ENCODE measurements around the gene NAALADL2.

Gene NAALADL2

GRCh38 chr3:175198991-175199783, 340.1 kb downstream of the NAALADL2 start:
- no peak for DNase-seq (ENCODE audit: low read depth, low spot score)
- no peak overlapping the region for H3K27ac ChIP-seq (ENCODE audit: low read length)
- no peaks in the 10 kb centered on the region for H3K9me3 ChIP-seq (ENCODE audit: control insufficient read depth, insufficient read depth, low read length)
- no peaks in the 10 kb centered on the region for H3K27me3 ChIP-seq (ENCODE audit: control insufficient read depth, insufficient read depth, low read length)
- no peak overlapping the region for H3K4me3 ChIP-seq (ENCODE audit: low read length)
- peaks cover 3% of the 10 kb centered on the region; the same call in 1 of the 2 replicates for H3K4me1 ChIP-seq (ENCODE audit: control insufficient read depth, insufficient read depth, low read length)
- no peaks in the 10 kb centered on the region for H3K36me3 ChIP-seq (ENCODE audit: control insufficient read depth, insufficient read depth, low read length)
- no CpG with 5 or more reads among the region's 7 CpGs for WGBS (ENCODE audit: insufficient coverage, insufficient read length)

DNA sequence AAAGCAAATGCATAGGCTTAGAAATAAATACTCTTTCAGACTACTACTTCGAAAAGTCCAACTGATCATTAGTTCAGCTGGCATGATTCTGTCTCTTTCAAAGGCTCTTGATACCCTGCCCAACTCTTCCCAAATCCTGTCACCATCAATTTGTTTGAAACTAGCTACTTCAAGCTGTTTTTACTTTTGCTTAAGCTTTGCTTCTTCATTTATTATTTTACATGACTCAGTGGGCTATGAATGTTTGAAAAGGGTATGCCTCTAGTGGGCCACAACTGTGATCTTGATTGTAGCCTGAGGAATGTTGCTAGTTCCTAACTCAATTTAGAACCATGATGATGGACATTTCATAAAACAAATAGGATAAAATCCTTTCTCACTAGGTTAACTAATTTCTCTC, 340.8 kb downstream of the NAALADL2 start:
- no peak overlapping the region for H3K27ac ChIP-seq (ENCODE audit: low read length)
- H3K27me3 ChIP-seq (ENCODE audit: control insufficient read depth, insufficient read depth, low read length): no peaks in the 10 kb centered on the region
- H3K4me3 ChIP-seq (ENCODE audit: low read length): no peak overlapping the region
- peaks cover 3% of the 10 kb centered on the region; the same call in 1 of the 2 replicates for H3K4me1 ChIP-seq (ENCODE audit: control insufficient read depth, insufficient read depth, low read length)
- H3K36me3 ChIP-seq (ENCODE audit: control insufficient read depth, insufficient read depth, low read length): no peaks in the 10 kb centered on the region
- no CpG with 5 or more reads among the region's 1 CpG for WGBS (ENCODE audit: insufficient coverage, insufficient read length)
- DNase-seq (ENCODE audit: low read depth, low spot score): no peak
- no peaks in the 10 kb centered on the region for H3K9me3 ChIP-seq (ENCODE audit: control insufficient read depth, insufficient read depth, low read length)

- H3K4me3 ChIP-seq (ENCODE audit: low read length): no peak overlapping the region
- H3K27ac ChIP-seq (ENCODE audit: low read length): no peak overlapping the region
- H3K4me1 ChIP-seq (ENCODE audit: control insufficient read depth, insufficient read depth, low read length): peaks cover 3% of the 10 kb centered on the region; the same call in 1 of the 2 replicates
- no peaks in the 10 kb centered on the region for H3K27me3 ChIP-seq (ENCODE audit: control insufficient read depth, insufficient read depth, low read length)
- DNase-seq (ENCODE audit: low read depth, low spot score): no peak
- no peaks in the 10 kb centered on the region for H3K36me3 ChIP-seq (ENCODE audit: control insufficient read depth, insufficient read depth, low read length)
- no peaks in the 10 kb centered on the region for H3K9me3 ChIP-seq (ENCODE audit: control insufficient read depth, insufficient read depth, low read length)
- WGBS (ENCODE audit: insufficient coverage, insufficient read length): no CpG with 5 or more reads among the region's 2 CpGs
These were observed 341.4 kb downstream of the NAALADL2 start for GRCh38 chr3:175200391-175201095.

DNA sequence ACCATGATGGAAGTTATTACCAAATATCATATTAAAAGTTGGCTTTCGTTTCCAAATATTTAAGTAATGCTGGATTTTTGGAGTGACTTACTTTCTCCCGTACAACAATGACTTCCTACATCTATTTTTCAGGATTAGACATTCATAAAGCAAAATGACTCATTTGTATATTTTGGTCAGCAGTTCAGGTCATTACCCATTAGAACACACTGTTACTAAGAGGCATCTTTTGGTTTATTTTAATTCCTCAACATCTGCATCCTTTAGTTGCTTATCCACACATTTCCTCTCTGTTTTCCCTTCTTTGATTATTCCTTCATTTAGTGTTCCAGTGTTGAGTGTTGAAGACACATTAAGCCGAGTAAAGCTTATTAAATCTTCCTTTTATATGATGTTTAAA, 348.2 kb downstream of the NAALADL2 start:
- no peaks in the 10 kb centered on the region for H3K9me3 ChIP-seq (ENCODE audit: control insufficient read depth, insufficient read depth, low read length)
- no peak overlapping the region for H3K27ac ChIP-seq (ENCODE audit: low read length)
- no CpG with 5 or more reads among the region's 3 CpGs for WGBS (ENCODE audit: insufficient coverage, insufficient read length)
- H3K36me3 ChIP-seq (ENCODE audit: control insufficient read depth, insufficient read depth, low read length): no peaks in the 10 kb centered on the region
- DNase-seq (ENCODE audit: low read depth, low spot score): no peak
- no peaks in the 10 kb centered on the region for H3K27me3 ChIP-seq (ENCODE audit: control insufficient read depth, insufficient read depth, low read length)
- no peaks in the 10 kb centered on the region for H3K4me1 ChIP-seq (ENCODE audit: control insufficient read depth, insufficient read depth, low read length)
- H3K4me3 ChIP-seq (ENCODE audit: low read length): no peak overlapping the region

GRCh38 chr3:175208326-175208725, 349.2 kb downstream of the NAALADL2 start:
- no peak for DNase-seq (ENCODE audit: low read depth, low spot score)
- no peak overlapping the region for H3K27ac ChIP-seq (ENCODE audit: low read length)
- no peaks in the 10 kb centered on the region for H3K36me3 ChIP-seq (ENCODE audit: control insufficient read depth, insufficient read depth, low read length)
- H3K27me3 ChIP-seq (ENCODE audit: control insufficient read depth, insufficient read depth, low read length): no peaks in the 10 kb centered on the region
- H3K4me3 ChIP-seq (ENCODE audit: low read length): no peak overlapping the region
- WGBS (ENCODE audit: insufficient coverage, insufficient read length): no CpG with 5 or more reads among the region's 5 CpGs
- H3K9me3 ChIP-seq (ENCODE audit: control insufficient read depth, insufficient read depth, low read length): no peaks in the 10 kb centered on the region
- H3K4me1 ChIP-seq (ENCODE audit: control insufficient read depth, insufficient read depth, low read length): no peaks in the 10 kb centered on the region

DNA sequence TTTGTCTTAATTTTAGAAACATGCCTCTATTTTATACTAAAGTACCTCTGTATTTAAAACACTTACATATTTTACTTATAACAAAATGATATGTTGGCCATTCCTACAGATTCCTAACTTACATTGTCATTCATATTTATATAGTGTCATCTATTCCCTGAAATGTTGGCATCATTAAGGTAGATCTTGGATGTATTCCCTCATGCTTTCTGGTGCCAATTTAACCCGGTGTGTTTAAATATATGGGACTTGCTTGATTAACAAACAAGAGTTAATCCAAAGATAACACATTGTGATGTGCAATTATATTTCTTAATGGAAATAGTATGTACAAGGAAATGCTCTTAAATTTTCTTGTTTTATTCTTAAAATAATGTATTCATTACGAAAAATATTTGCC, 352.3 kb downstream of the NAALADL2 start:
- H3K27ac ChIP-seq (ENCODE audit: low read length): no peak overlapping the region
- H3K4me3 ChIP-seq (ENCODE audit: low read length): no peak overlapping the region
- no peak for DNase-seq (ENCODE audit: low read depth, low spot score)
- no peaks in the 10 kb centered on the region for H3K36me3 ChIP-seq (ENCODE audit: control insufficient read depth, insufficient read depth, low read length)
- no peaks in the 10 kb centered on the region for H3K4me1 ChIP-seq (ENCODE audit: control insufficient read depth, insufficient read depth, low read length)
- H3K27me3 ChIP-seq (ENCODE audit: control insufficient read depth, insufficient read depth, low read length): no peaks in the 10 kb centered on the region
- no peaks in the 10 kb centered on the region for H3K9me3 ChIP-seq (ENCODE audit: control insufficient read depth, insufficient read depth, low read length)
- WGBS (ENCODE audit: insufficient coverage, insufficient read length): no CpG with 5 or more reads among the region's 2 CpGs

DNA sequence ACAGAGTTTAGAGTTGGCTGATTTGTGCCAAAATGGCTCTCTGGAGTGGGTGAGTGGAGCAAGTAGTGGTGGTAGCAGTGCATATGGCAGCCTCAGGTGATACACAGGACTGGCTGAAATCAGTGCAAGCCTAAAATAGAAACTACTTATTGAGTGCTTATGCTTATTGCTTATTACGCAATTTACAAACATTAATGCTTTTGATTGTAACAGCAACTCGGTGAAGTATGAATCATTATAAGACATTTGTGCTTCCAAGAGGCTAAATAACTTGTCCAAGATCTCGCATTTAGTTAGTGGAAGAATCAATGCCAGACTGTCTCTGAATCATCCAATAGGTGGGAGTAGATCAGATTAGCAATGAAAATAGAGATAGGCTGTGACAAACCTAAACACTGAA, 353.8 kb downstream of the NAALADL2 start:
- no peak overlapping the region for H3K27ac ChIP-seq (ENCODE audit: low read length)
- DNase-seq (ENCODE audit: low read depth, low spot score): no peak
- H3K27me3 ChIP-seq (ENCODE audit: control insufficient read depth, insufficient read depth, low read length): no peaks in the 10 kb centered on the region
- H3K9me3 ChIP-seq (ENCODE audit: control insufficient read depth, insufficient read depth, low read length): no peaks in the 10 kb centered on the region
- H3K4me1 ChIP-seq (ENCODE audit: control insufficient read depth, insufficient read depth, low read length): no peaks in the 10 kb centered on the region
- H3K4me3 ChIP-seq (ENCODE audit: low read length): no peak overlapping the region
- no peaks in the 10 kb centered on the region for H3K36me3 ChIP-seq (ENCODE audit: control insufficient read depth, insufficient read depth, low read length)
- no CpG with 5 or more reads among the region's 3 CpGs for WGBS (ENCODE audit: insufficient coverage, insufficient read length)

GRCh38 chr3:175214216-175214615, 355.1 kb downstream of the NAALADL2 start:
- Histone ChIP-seq H3K9me3 (ENCODE audit: control insufficient read depth, insufficient read depth, low read length) (no peaks in the 10 kb centered on the region), H3K4me3 (ENCODE audit: low read length) (no peak overlapping the region), H3K27me3 (ENCODE audit: control insufficient read depth, insufficient read depth, low read length) (no peaks in the 10 kb centered on the region), H3K4me1 (ENCODE audit: control insufficient read depth, insufficient read depth, low read length) (no peaks in the 10 kb centered on the region), H3K27ac (ENCODE audit: low read length) (no peak overlapping the region), H3K36me3 (ENCODE audit: control insufficient read depth, insufficient read depth, low read length) (no peaks in the 10 kb centered on the region)
- no peak for DNase-seq (ENCODE audit: low read depth, low spot score)
- no CpG with 5 or more reads among the region's 1 CpG for WGBS (ENCODE audit: insufficient coverage, insufficient read length)

- no CpG with 5 or more reads among the region's 1 CpG for WGBS (ENCODE audit: insufficient coverage, insufficient read length)
- no peak for DNase-seq (ENCODE audit: low read depth, low spot score)
- Histone ChIP-seq H3K9me3 (ENCODE audit: control insufficient read depth, insufficient read depth, low read length) (no peaks in the 10 kb centered on the region), H3K27ac (ENCODE audit: low read length) (no peak overlapping the region), H3K36me3 (ENCODE audit: control insufficient read depth, insufficient read depth, low read length) (no peaks in the 10 kb centered on the region), H3K27me3 (ENCODE audit: control insufficient read depth, insufficient read depth, low read length) (no peaks in the 10 kb centered on the region), H3K4me1 (ENCODE audit: control insufficient read depth, insufficient read depth, low read length) (no peaks in the 10 kb centered on the region), H3K4me3 (ENCODE audit: low read length) (no peak overlapping the region)
These were observed 356.7 kb downstream of the NAALADL2 start for GRCh38 chr3:175215833-175216232.

GRCh38 chr3:175222356-175222755, 363.2 kb downstream of the NAALADL2 start:
- Histone ChIP-seq H3K9me3 (ENCODE audit: control insufficient read depth, insufficient read depth, low read length) (no peaks in the 10 kb centered on the region), H3K36me3 (ENCODE audit: control insufficient read depth, insufficient read depth, low read length) (no peaks in the 10 kb centered on the region), H3K4me1 (ENCODE audit: control insufficient read depth, insufficient read depth, low read length) (no peaks in the 10 kb centered on the region), H3K27ac (ENCODE audit: low read length) (no peak overlapping the region), H3K4me3 (ENCODE audit: low read length) (no peak overlapping the region), H3K27me3 (ENCODE audit: control insufficient read depth, insufficient read depth, low read length) (no peaks in the 10 kb centered on the region)
- no peak for DNase-seq (ENCODE audit: low read depth, low spot score)
- WGBS (ENCODE audit: insufficient coverage, insufficient read length): no CpG with 5 or more reads among the region's 1 CpG

Data from iPS DF 6.9 (cell line).